Uterus (tissue), 4 donors: ENCODE measurements around the gene S1PR3. TPM values are rescaled to one million over a fixed set of nuclear protein-coding genes. Genes with fewer than 3 reads are reported as not detected.

Experiments
- DNase-seq, 2 donors: peaks; one replicate each; pipeline ENCODE4 v3.0.0-alpha.2; 2019 to 2020
- H3K27ac ChIP-seq, 2 donors: fragments of 200-600 bp; sonication (generic); 1 replicate in 1 of 2; 2 replicates in 1 of 2; pipeline ENCODE4 v1.5.1; 2016 to 2018
- H3K27me3 ChIP-seq, 2 donors: fragments of 200-600 bp; sonication (generic); one replicate each; pipeline ENCODE4 v1.5.1; 2018 to 2019; ENCODE audit warnings: control low read depth in 1 of 2
- H3K36me3 ChIP-seq, 2 donors: fragments of 200-600 bp; sonication (generic); one replicate each; pipeline ENCODE4 v1.5.1; 2019; ENCODE audit warnings: control low read depth in 1 of 2
- H3K4me1 ChIP-seq, 2 donors: fragments of 200-600 bp; sonication (generic); one replicate each; pipeline ENCODE4 v1.5.1; 2018 to 2019; ENCODE audit warnings: control low read depth in 1 of 2
- H3K4me3 ChIP-seq, 2 donors: fragments of 200-600 bp; sonication (generic); 1 replicate in 1 of 2; 2 replicates in 1 of 2; pipeline ENCODE4 v1.5.1; 2018 to 2019; ENCODE audit warnings: mild to moderate bottlenecking in 1 of 2
- H3K9me3 ChIP-seq, 2 donors: fragments of 200-600 bp; sonication (generic); one replicate each; pipeline ENCODE4 v1.5.1; 2019; ENCODE audit warnings: control low read depth in 1 of 2
- CTCF ChIP-seq, 4 experiments: fragments of 200-600 bp in 2 of 4; fragments of 450-650 bp in 2 of 4; sonication (generic) in 2 of 4; IDR thresholded peaks; one replicate each; pipeline ENCODE4 v1.5.1; 2016 to 2019; ENCODE audit warnings: antibody characterized with exemption in 4 of 4, mild to moderate bottlenecking in 2 of 4, moderate library complexity in 1 of 4
- POLR2A ChIP-seq, 2 donors: fragments of 450-650 bp; IDR thresholded peaks; one replicate each; pipeline ENCODE4 v1.6.1; 2016; ENCODE audit warnings: antibody characterized with exemption in 2 of 2, mild to moderate bottlenecking in 1 of 2, moderate library complexity in 1 of 2
- intact Hi-C: fragments of 100-400 bp; cut with DNase I; formaldehyde crosslinking; loops from one replicate; pipeline ENCODE4 v1.15.1; 2023; ENCODE audit warnings: low total_unique reads
- total RNA-seq, 4 donors: library from RNA; depleted of rRNA in 3 of 4; stranded (reverse); fragments of >200 nt in 3 of 4; gene quantifications; one replicate each; pipeline versions ENCODE4 v1.1.0 to v1.2.4, GENCODE V29; 2014 to 2023
- donor health status: DM: yes; HTN: yes; CAD: no.

The S1PR3 gene
- total RNA-seq, 4 donors from 2014 or later = 6.4 to 57.3 (median 26.3) TPM

GRCh38 chr9:88995627-88996026 is 4.4 kb downstream of the S1PR3 start:
- Histone ChIP-seq H3K4me1 (peaks cover 3 to 11% of the 10 kb centered on the region in 2 donors), H3K36me3 (no peaks in the 10 kb centered on the region), H3K27me3 (no peaks in the 10 kb centered on the region), H3K9me3 (no peaks in the 10 kb centered on the region), H3K4me3 (no peak overlapping the region), H3K27ac (peak overlapping the region in 1 of 2 donors; percentile 64)
- TF ChIP-seq POLR2A (IDR thresholded peaks at IDR 0.05) (no peak), CTCF (IDR thresholded peaks at IDR 0.05) (no peak)
- intact Hi-C loops = loop anchor here (5.0 kb wide), 1 partner anchor 248 kb away; no protein-coding TSS in a partner anchor
- peak in 1 of 2 donors; percentile 10 for DNase-seq

GRCh38 chr9:88996046-88996920 is 5.0 kb downstream of the S1PR3 start:
- DNase-seq = peak in 1 of 2 donors; percentile 9
- intact Hi-C loops = loop anchor here (5.0 kb wide), 1 partner anchor 249 kb away; no protein-coding TSS in a partner anchor
- Histone ChIP-seq H3K4me3 (no peak overlapping the region), H3K36me3 (no peaks in the 10 kb centered on the region), H3K27me3 (no peaks in the 10 kb centered on the region), H3K27ac (no peak overlapping the region), H3K9me3 (no peaks in the 10 kb centered on the region), H3K4me1 (peaks cover 5 to 11% of the 10 kb centered on the region in 2 donors)
- TF ChIP-seq CTCF (IDR thresholded peaks at IDR 0.05) (no peak), POLR2A (IDR thresholded peaks at IDR 0.05) (no peak)

- Histone ChIP-seq H3K4me1 (peaks cover 5 to 11% of the 10 kb centered on the region in 2 donors), H3K9me3 (no peaks in the 10 kb centered on the region), H3K36me3 (no peaks in the 10 kb centered on the region), H3K4me3 (no peak overlapping the region), H3K27me3 (no peaks in the 10 kb centered on the region), H3K27ac (no peak overlapping the region)
- intact Hi-C loops = loop anchor here (5.0 kb wide), 1 partner anchor 250 kb away; no protein-coding TSS in a partner anchor
- DNase-seq = peak in 1 of 2 donors; percentile 7
- TF ChIP-seq POLR2A (IDR thresholded peaks at IDR 0.05) (no peak), CTCF (IDR thresholded peaks at IDR 0.05) (no peak)
Measured at GRCh38 chr9:88996921-88997235, 5.6 kb downstream of the S1PR3 start.

- intact Hi-C loops = loop anchor here (5.0 kb wide), 1 partner anchor 250 kb away; no protein-coding TSS in a partner anchor
- Histone ChIP-seq H3K27me3 (no peaks in the 10 kb centered on the region), H3K4me3 (no peak overlapping the region), H3K9me3 (no peaks in the 10 kb centered on the region), H3K27ac (peak overlapping the region in 1 of 2 donors; percentile 66), H3K4me1 (peaks cover 5 to 11% of the 10 kb centered on the region in 2 donors), H3K36me3 (no peaks in the 10 kb centered on the region)
- no peak for TF ChIP-seq POLR2A (IDR thresholded peaks at IDR 0.05)
- TF ChIP-seq CTCF (IDR thresholded peaks at IDR 0.05) = no peak
- no peak for DNase-seq
Measured at GRCh38 chr9:88997646-88998045, 6.4 kb downstream of the S1PR3 start.

GRCh38 chr9:88998503-88998902 is 7.2 kb downstream of the S1PR3 start:
- no peak overlapping the region for H3K4me3 ChIP-seq
- peak overlapping the region; percentile 49 to 66 for H3K27ac ChIP-seq
- H3K4me1 ChIP-seq = peaks cover 5 to 11% of the 10 kb centered on the region in 2 donors
- H3K36me3 ChIP-seq = no peaks in the 10 kb centered on the region
- no peaks in the 10 kb centered on the region for H3K9me3 ChIP-seq
- H3K27me3 ChIP-seq = no peaks in the 10 kb centered on the region
- DNase-seq = no peak
- no peak for TF ChIP-seq POLR2A (IDR thresholded peaks at IDR 0.05)
- intact Hi-C loops = loop anchor here (5.0 kb wide), 1 partner anchor 251 kb away; no protein-coding TSS in a partner anchor
